Measurements from ENCODE around the gene LRTM2. TPM values are rescaled to one million over a fixed set of nuclear protein-coding genes. Genes with fewer than 3 reads are reported as not detected.
A peak's percentile ranks its signal among the peaks of the same experiment; 100 is the strongest.

LRTM2 gene
- total RNA-seq, 2 experiments from 2014 or later: not detected

DNA sequence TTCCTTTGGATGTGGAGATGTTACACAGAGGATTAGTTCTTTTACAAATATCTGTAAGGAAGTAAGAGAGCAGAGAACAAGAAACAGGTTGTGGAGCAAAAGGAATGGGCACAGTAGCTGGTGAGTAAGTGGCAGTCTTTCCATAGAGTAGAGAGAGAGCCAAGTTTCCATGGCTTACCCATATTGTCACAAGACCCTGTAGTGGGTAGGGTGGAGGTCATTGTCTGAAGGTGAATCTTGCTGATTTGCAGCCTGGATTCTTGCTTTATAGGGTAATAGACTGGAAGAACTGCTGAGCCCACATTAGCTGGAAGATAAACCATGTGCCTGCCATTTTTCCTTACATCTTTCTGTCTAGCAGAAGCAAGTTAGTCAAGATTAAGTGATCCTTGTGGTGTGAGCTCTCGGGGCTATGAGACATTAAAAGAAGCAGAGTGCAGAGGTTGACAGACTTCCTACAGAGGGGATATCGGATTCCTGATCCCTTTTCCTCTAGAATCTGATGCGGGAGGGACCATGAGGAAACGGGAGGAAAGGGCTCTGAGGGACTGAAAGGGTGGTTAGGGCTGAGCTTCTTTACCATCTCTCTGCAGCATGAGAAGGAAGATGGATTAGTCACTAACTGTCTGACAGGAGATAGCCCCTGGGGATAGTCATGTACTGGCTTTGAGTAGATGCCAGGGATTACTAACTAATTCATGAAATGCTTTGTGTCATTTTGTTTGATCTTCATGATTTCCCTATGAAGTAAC, 44.0 kb upstream of the LRTM2 start:
- TF ChIP-seq CTCF (conservative IDR thresholded peaks at IDR 0.05; ENCODE audit: low read length): no peak
- no peak for TF ChIP-seq EZH2phosphoT487 (IDR thresholded peaks at IDR 0.05; ENCODE audit: borderline replicate concordance, low read depth, low read length)
- no peak overlapping the region for H3K4me2 ChIP-seq (ENCODE audit: low read length)
- H2AFZ ChIP-seq (ENCODE audit: low read length): no peak overlapping the region
- no peaks in the 10 kb centered on the region for H3K9me3 ChIP-seq (ENCODE audit: low read length)
- no peak for DNase-seq (ENCODE audit: low spot score)
- intact Hi-C loops (cut with micrococcal nuclease; ENCODE audit: unreplicated experiment): no loop called here
- no peak overlapping the region for H3K27ac ChIP-seq (ENCODE audit: low read depth, low read length, poor library complexity, severe bottlenecking)
- no TSS peak for BruUV-seq (replicated peaks)
- no peaks in the 10 kb centered on the region for H3K79me2 ChIP-seq (ENCODE audit: insufficient read depth, low read depth, low read length)
- peaks cover 58% of the 10 kb centered on the region for H3K36me3 ChIP-seq (ENCODE audit: insufficient read depth, low read length)
- no peaks in the 10 kb centered on the region for H4K20me1 ChIP-seq (ENCODE audit: insufficient read depth, low read length)
- ChIA-PET POLR2A (interaction anchor here (0.6 kb wide), 2 partner anchors 10 to 33 kb away, joined by 3 to 7 read pairs; no protein-coding TSS in a partner anchor), CTCF (ENCODE audit: unreplicated experiment) (no interaction called here)
- H3K4me3 ChIP-seq (ENCODE audit: low read depth, low read length, poor library complexity, severe bottlenecking): no peak overlapping the region
- no peaks in the 10 kb centered on the region for H3K4me1 ChIP-seq (ENCODE audit: insufficient read depth, low read length, poor library complexity, severe bottlenecking)
- H3K9me2 ChIP-seq (ENCODE audit: insufficient read depth, low read length): no peaks in the 10 kb centered on the region

DNA sequence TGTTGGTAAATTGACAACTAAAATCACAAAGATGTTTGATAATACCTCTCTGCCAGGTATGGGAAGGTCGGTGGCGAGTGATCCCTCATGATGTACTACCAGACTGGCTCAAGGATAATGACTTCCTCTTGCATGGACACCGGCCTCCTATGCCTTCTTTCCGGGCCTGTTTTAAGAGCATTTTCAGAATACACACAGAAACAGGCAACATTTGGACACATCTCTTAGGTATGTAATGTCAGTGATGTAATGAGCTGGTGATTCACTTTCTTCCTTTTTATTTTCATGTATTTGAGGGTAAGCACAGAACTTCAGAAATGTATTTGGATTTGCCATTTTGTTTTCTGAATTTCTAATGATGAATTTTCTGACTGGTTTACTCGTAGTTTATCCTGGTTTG, 42.6 kb upstream of the LRTM2 start:
- H2AFZ ChIP-seq (ENCODE audit: low read length): no peak overlapping the region
- no peak overlapping the region for H3K4me3 ChIP-seq (ENCODE audit: low read depth, low read length, poor library complexity, severe bottlenecking)
- H3K9me3 ChIP-seq (ENCODE audit: low read length): no peaks in the 10 kb centered on the region
- H3K79me2 ChIP-seq (ENCODE audit: insufficient read depth, low read depth, low read length): no peaks in the 10 kb centered on the region
- BruUV-seq (replicated peaks): no TSS peak
- H3K4me2 ChIP-seq (ENCODE audit: low read length): no peak overlapping the region
- no peak for TF ChIP-seq CTCF (conservative IDR thresholded peaks at IDR 0.05; ENCODE audit: low read length)
- TF ChIP-seq EZH2phosphoT487 (IDR thresholded peaks at IDR 0.05; ENCODE audit: borderline replicate concordance, low read depth, low read length): no peak
- peaks cover 66% of the 10 kb centered on the region for H3K36me3 ChIP-seq (ENCODE audit: insufficient read depth, low read length)
- ChIA-PET POLR2A (no interaction called here), CTCF (ENCODE audit: unreplicated experiment) (no interaction called here)
- no peaks in the 10 kb centered on the region for H4K20me1 ChIP-seq (ENCODE audit: insufficient read depth, low read length)
- no peak for DNase-seq (ENCODE audit: low spot score)
- no peaks in the 10 kb centered on the region for H3K9me2 ChIP-seq (ENCODE audit: insufficient read depth, low read length)
- H3K4me1 ChIP-seq (ENCODE audit: insufficient read depth, low read length, poor library complexity, severe bottlenecking): no peaks in the 10 kb centered on the region
- no peak overlapping the region for H3K27ac ChIP-seq (ENCODE audit: low read depth, low read length, poor library complexity, severe bottlenecking)
- intact Hi-C loops (cut with micrococcal nuclease; ENCODE audit: unreplicated experiment): no loop called here

DNA sequence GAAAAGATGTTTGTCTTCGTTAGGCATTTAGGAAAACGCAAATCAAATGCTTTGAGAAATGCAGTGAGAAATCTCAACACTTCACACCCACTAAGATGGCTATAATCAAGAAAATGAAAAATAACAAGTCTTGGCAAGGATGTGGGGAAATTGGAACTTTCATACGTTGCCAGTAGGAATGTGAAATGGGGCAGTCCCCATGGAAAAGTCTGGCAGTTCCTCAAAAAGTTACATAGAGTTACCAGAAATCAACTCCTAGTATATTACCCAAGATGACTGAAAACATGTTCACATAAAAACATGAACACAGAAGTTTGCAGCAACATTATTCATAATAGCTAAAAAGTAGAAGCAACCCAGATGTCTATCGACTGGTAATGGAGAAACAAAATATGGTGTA, 41.5 kb upstream of the LRTM2 start:
- ChIA-PET CTCF (ENCODE audit: unreplicated experiment) (no interaction called here), POLR2A (interaction anchor here (1.5 kb wide), 1 partner anchor 12 kb away, joined by 3 read pairs; no protein-coding TSS in a partner anchor)
- H2AFZ ChIP-seq (ENCODE audit: low read length): no peak overlapping the region
- no peaks in the 10 kb centered on the region for H3K4me1 ChIP-seq (ENCODE audit: insufficient read depth, low read length, poor library complexity, severe bottlenecking)
- H3K79me2 ChIP-seq (ENCODE audit: insufficient read depth, low read depth, low read length): no peaks in the 10 kb centered on the region
- H3K9me3 ChIP-seq (ENCODE audit: low read length): no peaks in the 10 kb centered on the region
- no peak for DNase-seq (ENCODE audit: low spot score)
- intact Hi-C loops (cut with micrococcal nuclease; ENCODE audit: unreplicated experiment): no loop called here
- TF ChIP-seq CTCF (conservative IDR thresholded peaks at IDR 0.05; ENCODE audit: low read length): no peak
- TF ChIP-seq EZH2phosphoT487 (IDR thresholded peaks at IDR 0.05; ENCODE audit: borderline replicate concordance, low read depth, low read length): no peak
- peaks cover 67% of the 10 kb centered on the region for H3K36me3 ChIP-seq (ENCODE audit: insufficient read depth, low read length)
- H4K20me1 ChIP-seq (ENCODE audit: insufficient read depth, low read length): no peaks in the 10 kb centered on the region
- no peak overlapping the region for H3K4me2 ChIP-seq (ENCODE audit: low read length)
- H3K27ac ChIP-seq (ENCODE audit: low read depth, low read length, poor library complexity, severe bottlenecking): no peak overlapping the region
- H3K9me2 ChIP-seq (ENCODE audit: insufficient read depth, low read length): no peaks in the 10 kb centered on the region
- H3K4me3 ChIP-seq (ENCODE audit: low read depth, low read length, poor library complexity, severe bottlenecking): no peak overlapping the region
- TSS peak; percentile 28 for BruUV-seq (replicated peaks)
